GM15510 (cell line): ENCODE measurements around the gene EXD3.
A peak's percentile ranks its signal among the peaks of the same experiment; 100 is the strongest.

Experiments
- POLR2A ChIP-seq: IDR thresholded peaks from 3 replicates; pipeline ENCODE4 v1.6.1; 2011; ENCODE audit warnings: borderline replicate concordance; ENCODE audit not compliant: insufficient read length; ENCODE audit errors: extremely low read depth

Gene EXD3

GRCh38 chr9:137306066-137306849, 116.7 kb downstream of the EXD3 start:
- TF ChIP-seq POLR2A = no peak

GRCh38 chr9:137305798-137306065, 117.2 kb downstream of the EXD3 start:
- TF ChIP-seq POLR2A = no peak

DNA sequence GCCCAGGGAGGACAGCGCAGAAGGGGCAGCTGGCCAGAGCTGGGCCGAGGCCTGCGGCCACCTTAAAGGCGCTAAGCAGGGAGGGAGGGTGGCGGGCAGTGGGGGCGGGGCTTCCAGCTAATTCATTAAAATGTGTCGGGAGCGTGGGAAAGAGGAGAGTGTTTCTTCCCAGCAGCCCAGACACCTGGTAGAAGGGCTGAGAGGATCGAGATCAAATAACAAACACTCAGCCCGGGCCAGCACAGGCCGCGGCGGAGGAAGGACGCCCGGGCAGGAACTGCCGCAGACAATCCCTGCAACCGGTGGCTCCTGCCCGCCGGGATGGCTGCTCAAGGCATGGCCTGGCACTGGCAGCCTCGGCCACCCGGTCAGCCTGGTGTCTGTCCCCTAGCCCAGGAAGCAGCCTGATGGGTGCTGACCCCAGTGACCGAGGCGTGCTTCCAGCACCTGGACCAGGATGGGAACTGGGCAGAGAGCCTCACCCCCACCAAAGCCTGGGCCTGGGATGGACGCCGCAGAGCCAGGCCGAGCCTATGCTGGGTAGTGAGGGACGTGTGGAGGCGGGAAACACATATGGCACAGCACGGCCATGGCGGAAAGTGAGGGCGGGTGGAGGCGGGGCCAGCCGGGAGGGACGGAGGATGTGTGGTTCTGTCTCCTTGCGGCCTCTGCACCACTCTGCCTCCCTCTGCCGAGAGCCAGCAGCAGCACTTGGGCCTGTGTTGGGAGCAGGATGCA, 117.7 kb downstream of the EXD3 start:
- no peak for TF ChIP-seq POLR2A

GRCh38 chr9:137304383-137305059, 118.4 kb downstream of the EXD3 start:
- no peak for TF ChIP-seq POLR2A

- TF ChIP-seq POLR2A = no peak
Observed at GRCh38 chr9:137303893-137304382, 119.0 kb downstream of the EXD3 start.

DNA sequence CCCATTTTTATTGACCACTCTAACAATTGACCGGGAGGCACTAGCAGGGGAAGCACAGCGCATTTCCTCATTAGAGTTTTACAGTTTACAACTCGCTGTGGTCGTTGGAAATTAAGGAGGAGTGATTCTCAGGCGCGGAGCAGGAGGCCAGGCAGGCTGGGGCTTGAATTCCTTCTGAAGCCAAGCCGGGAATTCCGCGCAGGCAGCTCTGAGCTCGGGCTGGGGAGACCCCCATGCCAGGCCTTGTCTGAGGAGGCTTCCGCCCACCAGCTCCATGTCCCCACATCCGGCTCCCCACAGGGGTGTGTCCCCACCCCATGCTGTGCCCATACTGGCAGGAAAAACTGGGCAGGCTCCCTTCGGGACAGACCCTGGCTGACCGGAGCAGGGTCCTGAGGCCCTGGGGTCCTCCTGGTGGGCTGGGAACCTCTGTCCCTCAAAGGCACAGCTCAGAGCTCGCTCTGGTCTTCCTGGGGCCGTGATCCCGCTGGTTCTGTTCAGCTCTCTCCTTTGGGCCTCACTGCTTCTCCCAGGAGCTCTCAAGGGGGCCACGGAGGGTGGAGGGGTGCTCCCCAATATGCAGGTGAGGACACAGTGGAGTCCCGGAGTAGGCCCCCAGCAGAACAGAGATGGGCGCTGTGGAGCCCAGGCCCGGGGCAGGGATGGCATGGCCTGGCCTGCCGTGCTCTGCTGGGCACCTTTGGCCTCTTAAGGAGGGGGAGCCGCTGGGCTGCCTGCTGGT, 119.6 kb downstream of the EXD3 start:
- TF ChIP-seq POLR2A = no peak

- no peak for TF ChIP-seq POLR2A
Observed at GRCh38 chr9:137302449-137303150, 120.4 kb downstream of the EXD3 start.

DNA sequence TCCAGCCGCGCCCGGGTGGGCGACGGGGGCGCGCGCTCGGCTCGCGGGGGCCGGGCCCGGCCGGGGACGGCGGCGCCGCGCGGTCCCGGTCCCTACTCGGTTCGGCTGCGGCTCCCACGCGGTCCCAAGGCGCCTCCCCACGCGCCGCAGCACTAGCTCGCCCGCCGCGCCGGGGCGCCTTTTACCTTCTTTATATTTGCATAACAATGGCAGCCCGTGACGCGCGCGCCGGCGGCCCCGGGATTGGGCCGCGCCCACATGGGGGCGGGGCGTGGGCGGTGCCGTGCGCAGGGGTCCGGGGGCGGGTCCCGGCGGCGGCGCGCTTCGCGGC, 120.9 kb downstream of the EXD3 start, which contains the start of gene NRARP:
Gene NRARP, minus strand, starts transcription at position 154 of the 331 bp plus-strand sequence. CDS start 343 bp downstream, outside the sequence.
- TF ChIP-seq POLR2A = peak; percentile 98

DNA sequence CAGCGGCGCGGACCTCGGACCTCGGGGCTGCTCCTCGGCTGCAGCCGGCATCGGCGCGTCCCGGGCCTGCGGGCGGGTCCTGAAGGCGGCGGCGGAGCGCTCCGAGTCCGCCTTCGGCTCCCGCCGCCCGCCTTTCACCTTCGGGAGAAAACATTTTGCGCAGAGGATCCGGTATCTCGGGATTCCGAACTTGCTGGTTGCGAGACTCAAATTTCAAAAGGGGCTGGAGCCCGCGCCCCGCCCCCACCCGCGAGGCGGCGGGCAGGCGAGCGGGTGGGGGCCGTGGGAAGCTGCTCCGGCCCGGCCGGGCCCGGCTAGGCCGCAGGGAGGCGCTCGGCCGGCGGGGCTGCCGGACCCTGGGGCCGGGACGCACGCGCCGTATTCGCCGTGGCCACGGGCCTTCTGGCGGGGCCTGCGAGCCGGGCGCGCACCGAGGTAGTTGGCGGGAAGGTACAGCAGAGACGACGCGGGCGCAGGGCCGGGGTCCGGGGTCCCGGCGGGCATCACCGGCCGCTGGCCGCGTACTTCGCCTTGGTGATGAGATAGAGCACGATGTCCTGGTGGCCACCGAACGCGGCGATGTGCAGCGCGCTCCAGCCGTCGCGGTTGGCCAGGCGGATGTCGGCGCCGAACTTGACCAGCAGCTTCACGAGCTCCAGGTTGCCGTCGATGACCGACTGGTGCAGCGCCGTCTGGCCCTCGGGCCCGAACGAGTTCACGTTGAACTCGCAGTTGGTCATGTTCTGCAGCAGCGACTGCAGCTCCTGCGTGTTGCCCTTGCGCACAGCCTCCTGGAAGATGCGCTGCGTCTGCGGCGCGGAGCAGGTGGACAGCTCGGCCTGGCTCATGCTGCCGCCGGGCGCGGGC, 121.6 kb downstream of the EXD3 start:
- TF ChIP-seq POLR2A = no peak

DNA sequence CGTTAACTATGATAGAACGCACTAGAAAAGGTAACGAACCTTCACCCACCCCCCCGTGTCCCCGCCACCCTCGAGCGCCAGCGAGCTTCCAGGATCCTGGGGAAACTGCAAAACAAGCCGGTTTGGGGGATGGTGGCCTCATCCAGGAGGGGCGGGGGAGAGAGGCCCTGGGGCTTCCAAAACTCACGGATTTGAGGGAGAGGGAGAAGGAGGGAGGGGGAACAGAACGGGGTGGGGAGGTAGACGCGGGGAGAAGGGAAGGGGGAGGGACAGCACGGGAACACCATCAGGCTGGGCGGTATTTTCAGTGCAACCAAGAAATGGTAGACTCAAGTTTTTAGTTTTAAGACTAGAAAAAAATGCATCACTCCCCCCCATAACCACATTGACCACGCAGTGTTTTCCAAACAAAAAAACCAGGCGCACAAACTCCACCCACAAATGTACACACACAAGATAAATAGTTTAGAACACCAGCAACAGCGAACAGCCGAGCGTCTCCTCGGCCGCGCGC, 122.3 kb downstream of the EXD3 start:
- TF ChIP-seq POLR2A = no peak

- TF ChIP-seq POLR2A = no peak
Observed at GRCh38 chr9:137299938-137300337, 123.0 kb downstream of the EXD3 start.

- TF ChIP-seq POLR2A = no peak
Observed at GRCh38 chr9:137299203-137299565, 123.8 kb downstream of the EXD3 start.
